GM12878 (cell line): ENCODE results near the gene DYNC1I2. TPM values are rescaled to one million over a fixed set of nuclear protein-coding genes. Genes with fewer than 3 reads are reported as not detected.

Experiments
- ATAC-seq: fragments of 200-7000 bp; cut with Tn5 transposase; 3 replicates; pipeline ENCODE4 v1.9.1; 2020; ENCODE audit warnings: mild to moderate bottlenecking, moderate library complexity
- BruUV-seq: library from RNA; stranded (reverse); fragments of 400-500 nt; replicated peaks from 2 replicates; lab custom pipeline; 2021; lab: Mats Ljungman, UMichigan
- CTCF ChIA-PET: fragments of 300-600 bp; sonication (Branson Sonifier 250); formaldehyde crosslinking; extraction: SDS; loops from one replicate; lab custom pipeline; 2021; ENCODE audit warnings: inconsistent platforms; lab: Yijun Ruan, JAX
- POLR2A ChIA-PET: fragments of 350-600 bp; formaldehyde crosslinking; extraction: SDS; loops from one replicate; lab custom pipeline; 2021; ENCODE audit warnings: inconsistent platforms; lab: Charles Lee
- RAD21 ChIA-PET: fragments of 300-600 bp; sonication (Branson Sonifier 250); formaldehyde crosslinking; loops from one replicate; lab custom pipeline; 2023; ENCODE audit warnings: antibody characterized with exemption; ENCODE audit not compliant: unreplicated experiment; lab: Charles Lee
- SMC1A ChIA-PET: fragments of 300-600 bp; sonication (Branson Sonifier 250); formaldehyde crosslinking; loops from one replicate; lab custom pipeline; 2023; ENCODE audit not compliant: unreplicated experiment, uncharacterized antibody; lab: Charles Lee
- DNase-seq: peaks from one replicate; pipeline ENCODE4 v3.0.0-alpha.2; 2011; ENCODE audit warnings: low read depth, low spot score
- FAIRE-seq: peaks from 3 replicates; lab custom pipeline; 2011; peaks lifted over from hg19 to GRCh38; lab: Jason Lieb, UNC
- H2AFZ ChIP-seq: 2 replicates; pipeline ENCODE4 v1.6.0; 2011; ENCODE audit warnings: low read depth, low read length, control low read depth; ENCODE audit not compliant: control insufficient read depth
- H3K27ac ChIP-seq: 2 replicates; pipeline ENCODE4 v1.5.1; 2011; ENCODE audit warnings: control low read depth; ENCODE audit not compliant: control insufficient read depth, insufficient read depth
- H3K27me3 ChIP-seq, 2 experiments: replicated peaks in 1 of 2; 2 replicates each; pipeline versions ENCODE4 v1.6.0 to v1.6.1; 2011; ENCODE audit warnings: low read length in 1 of 2; ENCODE audit not compliant: control insufficient read depth in 2 of 2, insufficient read depth in 2 of 2
- H3K36me3 ChIP-seq, 2 experiments: 2 replicates each; pipeline ENCODE4 v1.5.1; 2011; ENCODE audit warnings: low read length in 1 of 2; ENCODE audit not compliant: control insufficient read depth in 2 of 2, insufficient read depth in 2 of 2
- H3K4me1 ChIP-seq: 2 replicates; pipeline ENCODE4 v1.6.1; 2011; ENCODE audit warnings: mild to moderate bottlenecking, low read length, moderate library complexity, mixed read lengths; ENCODE audit not compliant: control insufficient read depth, insufficient read depth
- H3K4me2 ChIP-seq: 2 replicates; pipeline ENCODE4 v1.6.0; 2011; ENCODE audit warnings: control low read depth; ENCODE audit not compliant: control insufficient read depth, insufficient read depth
- H3K4me3 ChIP-seq: fragments of 200-600 bp; sonication (generic); 2 replicates; pipeline ENCODE4 v1.5.1; 2016
- H3K79me2 ChIP-seq: 2 replicates; pipeline ENCODE4 v1.6.0; 2011; ENCODE audit warnings: low read length; ENCODE audit not compliant: control insufficient read depth, insufficient read depth
- H3K9ac ChIP-seq: 2 replicates; pipeline ENCODE4 v1.8.0; 2011; ENCODE audit warnings: low read length, control low read depth, mixed read lengths; ENCODE audit not compliant: control insufficient read depth, insufficient read depth
- H3K9me3 ChIP-seq: replicated peaks from 3 replicates; pipeline ENCODE4 v1.5.1; 2011; ENCODE audit warnings: mild to moderate bottlenecking, low read length; ENCODE audit not compliant: control insufficient read depth, insufficient read depth
- H4K20me1 ChIP-seq: 2 replicates; pipeline ENCODE4 v1.6.0; 2011; ENCODE audit not compliant: control insufficient read depth, insufficient read depth
- DPF2 ChIP-seq: fragments of 450-650 bp; IDR thresholded peaks from 2 replicates; pipeline ENCODE4 v1.6.1; 2017; ENCODE audit warnings: mild to moderate bottlenecking
- NR2C1 ChIP-seq: fragments of 450-650 bp; IDR thresholded peaks from 2 replicates; pipeline ENCODE4 v1.6.1; 2017; ENCODE audit warnings: antibody characterized with exemption, mild to moderate bottlenecking, moderate library complexity
- POLR2AphosphoS2 ChIP-seq: IDR thresholded peaks from 2 replicates; pipeline ENCODE4 v1.6.1; 2011; ENCODE audit warnings: low read depth, mild to moderate bottlenecking, low read length, improper control_type of control experiment, moderate library complexity
- USF2 ChIP-seq: IDR thresholded peaks from 2 replicates; pipeline ENCODE4 v1.6.1; 2011; ENCODE audit warnings: low read depth, low read length, improper control_type of control experiment, borderline replicate concordance
- WGBS: methylation state at CpG from one replicate; pipeline ENCODE4 v1.1.6; 2016; ENCODE audit warnings: low lambda C conversion rate; ENCODE audit not compliant: insufficient replicate concordance, insufficient coverage; ENCODE audit errors: missing lambda C conversion rate; 5-methylcytosine and 5-hydroxymethylcytosine counted together
- in situ Hi-C: fragments of 300-500 bp; cut with MboI; formaldehyde crosslinking; loops from 9 replicates; pipeline ENCODE4 v1.14.3; 2018; ENCODE audit warnings: mixed read lengths
- intact Hi-C: fragments of 100-400 bp; cut with micrococcal nuclease; formaldehyde crosslinking; loops from one replicate; pipeline ENCODE4 v1.14.2; 2022; ENCODE audit not compliant: unreplicated experiment
- polyA plus RNA-seq, 11 experiments: library from polyadenylated mRNA; depleted of rRNA in 4 of 11; unstranded in 6 of 11; stranded (reverse) in 5 of 11; fragments of >200 nt; fragmentation: Nextera tagmentation in 4 of 11; fragmentation: Illumina TruSeq in 1 of 11; extraction: Ambion mirVana in 4 of 11; extraction: Trizol in 1 of 11; gene quantifications; 1 replicate in 1 of 11; 2 replicates in 10 of 11; pipeline versions ENCODE4 v1.2.1 to v1.2.3, GENCODE V29; 2011 to 2016; ENCODE audit warnings: inconsistent platforms in 2 of 11, missing spikeins in 2 of 11, low read depth in 1 of 11
- total RNA-seq, 4 experiments: library from RNA; depleted of rRNA in 3 of 4; stranded (reverse); fragments of >200 nt in 3 of 4; fragmentation: Illumina TruSeq in 1 of 4; extraction: Trizol in 1 of 4; gene quantifications; 2 replicates each; pipeline versions ENCODE4 v1.2.1 to v1.2.3, GENCODE V29; 2013 to 2021

The DYNC1I2 gene
- total and polyA plus RNA-seq, 10 of the 15 experiments (the other 5 are each of a cell fraction or from before 2014, with no cell fraction given) = 39.9 to 113 (median 53.5) TPM

GRCh38 chr2:171745806-171746205, 58.5 kb downstream of the DYNC1I2 start:
- no peak for DNase-seq
- ATAC-seq = no peak
- in situ Hi-C loops (no loop called here), intact Hi-C loops (no loop called here)
- no peak overlapping the region for H3K4me2 ChIP-seq
- no peak for FAIRE-seq
- no TSS peak for BruUV-seq
- RAD21 ChIA-PET = no interaction called here
- TF ChIP-seq NR2C1 = no peak
- no peak overlapping the region for H2AFZ ChIP-seq
- no peaks in the 10 kb centered on the region for H3K27me3 ChIP-seq
- peaks cover 0 to 2% of the 10 kb centered on the region in 2 experiments; a peak in 2 of 4 replicates for H3K36me3 ChIP-seq
- H4K20me1 ChIP-seq = no peaks in the 10 kb centered on the region
- no peak overlapping the region for H3K4me3 ChIP-seq
- POLR2A ChIA-PET = interaction anchor here (0.6 kb wide), 1 partner anchor 78 kb away, joined by 3 read pairs; no protein-coding TSS in a partner anchor
- no peak overlapping the region for H3K9ac ChIP-seq
- H3K4me1 ChIP-seq = peaks cover 8% of the 10 kb centered on the region; the same call in 1 of the 2 replicates
- 95% methylated on average over 4 of the region's 4 CpGs for WGBS
- H3K79me2 ChIP-seq = no peaks in the 10 kb centered on the region
- no peaks in the 10 kb centered on the region for H3K9me3 ChIP-seq
- SMC1A ChIA-PET = interaction anchor here (1.6 kb wide), 1 partner anchor 13 kb away, joined by 4 read pairs; no protein-coding TSS in a partner anchor
- CTCF ChIA-PET = interaction anchor here (1.1 kb wide), 1 partner anchor 17 kb away, joined by 3 read pairs; no protein-coding TSS in a partner anchor
- H3K27ac ChIP-seq = no peak overlapping the region

- ChIA-PET CTCF (no interaction called here), RAD21 (no interaction called here), SMC1A (no interaction called here), POLR2A (no interaction called here)
- 85% methylated on average over 3 of the region's 3 CpGs for WGBS
- intact Hi-C loops = no loop called here
- Histone ChIP-seq H3K9ac (no peak overlapping the region), H3K4me3 (no peak overlapping the region), H3K4me2 (no peak overlapping the region), H3K36me3 (peaks cover 0 to 2% of the 10 kb centered on the region in 2 experiments; a peak in 1 of 4 replicates), H3K9me3 (no peaks in the 10 kb centered on the region), H3K4me1 (no peaks in the 10 kb centered on the region), H4K20me1 (no peaks in the 10 kb centered on the region), H2AFZ (no peak overlapping the region), H3K79me2 (no peaks in the 10 kb centered on the region), H3K27ac (no peak overlapping the region), H3K27me3 (no peaks in the 10 kb centered on the region)
- no TSS peak for BruUV-seq
- DNase-seq (no peak), ATAC-seq (no peak), FAIRE-seq (no peak)
- in situ Hi-C loops = no loop called here
- TF ChIP-seq DPF2 = no peak
- no peak for TF ChIP-seq USF2
- TF ChIP-seq POLR2AphosphoS2 = no peak
These were observed 60.1 kb downstream of the DYNC1I2 start for GRCh38 chr2:171747371-171747770.
